T-helper 9 cell (primary cell): ENCODE measurements around the gene LRRC3.
"Not testable (repeated sequence)": the region's sequence is repeated elsewhere in the genome, so short reads cannot be mapped to it uniquely, and the experiment has no call there.

Experiments used
- DNase-seq: peaks from one replicate; pipeline ENCODE4 v3.0.0-alpha.2; 2020

Gene LRRC3

DNA sequence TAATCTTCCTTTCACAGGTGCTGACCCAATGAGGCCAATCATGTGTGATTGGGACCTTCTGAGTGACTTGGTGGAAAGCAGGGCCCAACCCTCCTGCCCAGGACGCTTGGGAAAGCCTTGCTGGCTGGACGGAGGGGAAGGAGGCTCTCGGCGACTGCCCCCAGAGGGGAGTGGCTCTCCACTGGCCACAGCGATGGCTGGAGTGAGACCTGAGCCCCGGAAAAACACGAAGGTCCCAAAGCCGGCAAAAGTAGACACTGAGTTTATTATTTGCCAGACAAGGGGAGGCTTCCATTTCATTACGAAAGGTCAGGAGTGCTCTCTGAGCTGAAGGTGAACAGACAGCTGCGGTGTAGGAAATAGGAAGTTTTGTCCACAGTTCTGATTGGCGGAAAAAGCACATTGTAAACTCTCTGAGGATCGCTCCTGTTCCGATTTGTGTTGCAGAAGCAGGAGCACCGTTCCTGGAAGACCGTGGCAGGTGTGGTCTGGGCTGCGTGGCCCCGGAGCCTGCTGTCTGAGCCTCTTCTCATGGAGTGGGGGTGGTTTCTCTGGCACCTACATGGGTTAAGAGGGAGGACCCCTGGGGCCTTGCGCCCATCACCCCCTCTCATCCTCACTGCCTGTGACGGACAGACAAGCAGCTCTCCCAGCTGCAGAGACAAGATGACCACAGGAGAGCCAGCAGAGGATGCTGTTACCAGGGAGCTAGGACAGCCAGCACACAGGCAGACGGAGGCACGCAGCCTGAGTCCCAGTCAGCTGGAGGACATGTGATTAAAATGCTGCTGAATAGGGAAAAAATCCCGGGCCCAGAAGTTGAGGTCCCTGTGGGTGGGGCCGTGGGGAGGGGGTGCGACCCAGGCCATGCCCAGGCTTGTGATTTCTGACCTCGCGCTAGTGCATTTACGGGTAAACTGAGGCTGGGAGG, 43.2 kb downstream of the LRRC3 start:
- no peak for DNase-seq

DNA sequence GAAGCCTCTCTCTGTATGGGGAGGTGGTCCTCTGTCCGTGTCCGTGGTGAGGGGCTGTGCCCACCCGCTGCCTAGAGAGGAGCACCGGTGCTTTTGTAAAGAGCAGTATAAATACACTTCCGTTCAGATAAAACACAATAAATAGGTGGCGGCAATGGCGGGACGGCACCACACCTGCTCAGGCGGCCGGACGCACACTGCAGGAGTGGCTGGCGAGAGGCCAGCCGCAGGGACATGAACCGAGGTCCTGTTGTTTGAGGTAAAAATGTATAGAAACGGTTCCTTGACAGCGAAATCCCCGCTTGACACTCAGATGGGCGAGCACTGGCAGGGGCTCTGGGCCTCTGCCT, 43.9 kb downstream of the LRRC3 start:
- no peak for DNase-seq

DNA sequence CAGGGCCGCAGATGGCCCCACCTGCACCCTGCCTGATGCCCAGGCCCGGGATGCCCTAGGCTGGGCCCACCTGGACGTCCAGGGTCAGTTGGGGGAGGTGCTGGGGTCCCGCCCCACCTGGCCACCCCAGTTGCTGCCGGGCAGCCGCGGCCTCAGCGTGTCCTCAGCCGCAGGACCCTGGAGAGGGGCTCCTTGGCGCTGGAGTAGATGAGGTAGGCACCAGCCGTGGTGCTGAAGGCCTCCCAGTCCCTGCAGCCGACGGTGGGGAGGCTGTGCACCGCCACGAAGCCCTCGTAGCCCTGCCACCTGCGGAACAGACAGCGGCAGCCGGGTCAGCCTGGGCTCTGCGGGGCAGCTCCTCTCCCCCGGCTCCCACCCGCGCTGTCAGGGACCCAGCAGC, 44.3 kb downstream of the LRRC3 start:
- no peak for DNase-seq

DNA sequence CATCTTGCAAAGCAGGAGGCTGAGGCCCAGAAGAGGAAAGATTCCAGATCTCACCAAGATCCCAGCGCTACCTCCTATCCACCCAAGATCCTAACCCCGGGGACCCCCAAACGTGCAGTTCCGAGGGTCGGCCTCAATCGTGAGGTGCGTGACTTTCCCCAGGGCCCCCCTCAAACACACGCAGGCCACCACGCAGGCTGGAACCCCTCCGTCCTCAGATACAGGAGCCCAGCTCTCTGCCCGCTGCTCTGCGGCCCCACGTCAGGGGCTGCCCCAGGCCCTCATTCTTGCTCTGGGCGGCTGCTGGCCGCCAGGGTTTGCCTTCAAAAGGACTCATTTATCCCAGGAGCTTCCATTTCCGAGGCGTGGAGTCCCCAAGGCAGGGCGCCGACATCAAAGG, 44.8 kb downstream of the LRRC3 start:
- no peak for DNase-seq

DNA sequence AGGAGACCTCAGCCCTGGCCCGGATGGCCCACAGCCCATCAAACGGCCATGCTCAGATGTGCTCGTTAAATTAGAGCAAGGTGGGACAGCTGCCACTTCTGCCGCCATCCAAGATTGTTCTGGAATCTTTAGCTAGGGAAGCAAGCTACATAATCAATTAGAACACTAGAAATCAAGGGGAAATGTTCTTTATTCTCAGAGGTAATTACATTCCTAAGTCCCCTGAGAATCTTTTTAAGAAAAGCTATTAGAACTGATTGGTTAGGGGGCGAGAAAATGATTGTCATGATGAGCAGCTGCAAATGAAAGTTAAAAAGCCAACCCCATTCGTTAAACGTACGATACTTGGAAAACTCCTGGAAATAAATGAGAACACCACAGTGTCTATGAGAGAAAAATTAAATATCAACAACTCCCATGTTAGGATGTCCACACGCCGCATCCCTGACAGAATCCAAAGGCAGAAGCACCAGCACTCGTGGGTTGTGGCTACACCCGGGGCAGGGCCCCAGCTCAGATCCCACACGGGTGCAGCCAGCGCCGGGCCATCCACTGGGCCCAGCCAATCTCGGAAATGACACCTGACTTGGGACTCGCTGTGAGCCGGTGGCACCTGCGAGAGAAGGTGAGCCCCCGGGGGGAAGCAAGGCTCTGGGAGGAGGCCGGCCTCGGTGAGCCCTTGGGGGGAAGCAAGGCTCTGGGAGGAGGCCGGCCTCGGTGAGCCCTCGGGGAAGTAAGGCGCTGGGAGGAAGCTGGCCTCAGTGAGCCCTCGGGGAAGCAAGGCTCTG, 47.1 kb downstream of the LRRC3 start:
- DNase-seq: no peak

DNA sequence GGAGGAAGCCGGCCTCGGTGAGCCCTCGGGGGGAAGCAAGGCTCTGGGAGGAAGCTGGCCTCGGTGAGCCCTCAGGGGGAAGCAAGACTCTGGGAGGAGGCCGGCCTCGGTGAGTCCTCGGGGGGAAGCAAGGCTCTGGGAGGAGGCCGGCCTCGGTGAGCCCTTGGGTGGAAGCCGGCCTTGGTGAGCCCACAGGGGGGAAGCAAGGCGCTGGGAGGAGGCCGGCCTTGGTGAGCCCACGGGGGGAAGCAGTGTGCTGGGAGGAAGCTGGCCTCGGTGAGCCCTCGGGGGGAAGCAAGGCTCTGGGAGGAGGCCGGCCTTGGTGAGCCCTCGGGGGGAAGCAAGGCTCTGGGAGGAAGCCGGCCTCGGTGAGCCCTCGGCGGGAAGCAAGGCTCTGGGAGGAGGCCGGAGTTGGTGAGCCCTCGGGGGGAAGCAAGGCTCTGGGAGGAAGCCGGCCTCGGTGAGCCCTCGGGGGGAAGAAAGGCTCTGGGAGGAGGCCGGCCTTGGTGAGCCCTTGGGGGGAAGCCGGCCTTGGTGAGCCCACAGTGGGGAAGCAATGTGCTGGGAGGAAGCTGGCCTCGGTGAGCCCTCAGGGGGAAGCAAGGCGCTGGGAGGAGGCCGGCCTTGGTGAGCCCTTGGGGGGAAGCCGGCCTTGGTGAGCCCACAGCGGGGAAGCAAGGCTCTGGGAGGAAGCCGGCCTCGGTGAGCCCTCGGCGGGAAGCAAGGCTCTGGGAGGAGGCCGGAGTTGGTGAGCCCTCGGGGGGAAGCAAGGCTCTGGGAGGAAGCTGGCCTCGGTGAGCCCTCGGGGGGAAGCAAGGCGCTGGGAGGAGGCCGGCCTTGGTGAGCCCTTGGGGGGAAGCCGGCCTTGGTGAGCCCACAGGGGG, 47.9 kb downstream of the LRRC3 start:
- not testable (repeated sequence) for DNase-seq

DNA sequence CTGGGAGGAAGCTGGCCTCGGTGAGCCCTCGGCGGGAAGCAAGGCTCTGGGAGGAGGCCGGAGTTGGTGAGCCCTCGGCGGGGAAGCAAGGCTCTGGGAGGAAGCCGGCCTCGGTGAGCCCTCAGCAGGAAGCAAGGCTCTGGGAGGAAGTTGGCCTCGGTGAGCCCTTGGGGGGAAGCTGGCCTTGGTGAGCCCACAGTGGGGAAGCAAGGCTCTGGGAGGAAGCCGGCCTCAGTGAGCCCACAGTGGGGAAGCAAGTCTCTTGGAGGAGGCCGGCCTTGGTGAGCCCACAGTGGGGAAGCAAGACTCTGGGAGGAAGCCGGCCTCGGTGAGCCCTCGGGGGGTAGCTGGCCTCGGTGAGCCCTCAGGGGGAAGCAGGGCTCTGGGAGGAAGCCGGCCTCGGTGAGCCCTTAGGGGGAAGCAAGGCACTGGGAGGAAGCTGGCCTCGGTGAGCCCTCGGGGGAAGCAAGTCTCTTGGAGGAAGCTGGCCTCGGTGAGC, 48.6 kb downstream of the LRRC3 start:
- DNase-seq: no peak

DNA sequence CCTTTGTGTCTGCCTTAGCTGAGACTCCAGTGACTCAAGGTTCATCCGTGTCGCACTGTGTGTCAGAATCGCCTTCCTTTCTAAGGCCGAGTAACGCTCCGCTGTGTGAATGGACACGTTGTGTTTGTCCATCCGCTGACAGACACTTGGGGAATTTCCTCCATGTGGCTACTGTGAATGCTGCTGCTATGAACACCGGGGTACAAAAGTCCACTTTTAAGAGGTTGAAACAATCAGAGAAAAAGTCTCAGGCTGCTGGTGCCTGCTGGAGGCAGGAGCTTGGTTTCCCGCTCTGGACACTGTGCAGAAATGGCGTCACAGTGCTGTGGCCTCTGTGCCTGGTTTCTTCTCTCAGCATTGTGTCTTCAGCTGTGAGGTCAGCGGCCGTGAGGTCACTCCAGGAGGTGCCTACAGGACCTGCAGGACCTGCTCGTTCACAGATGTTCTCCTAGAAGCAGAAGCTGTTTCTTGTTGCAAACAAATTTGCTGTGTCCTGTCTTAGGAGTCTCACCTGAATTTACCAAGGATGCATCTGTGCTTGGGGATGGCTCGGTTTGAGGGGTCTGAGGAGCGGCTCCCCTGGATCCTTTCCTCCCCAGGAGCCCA, 50.5 kb downstream of the LRRC3 start:
- DNase-seq: no peak

DNA sequence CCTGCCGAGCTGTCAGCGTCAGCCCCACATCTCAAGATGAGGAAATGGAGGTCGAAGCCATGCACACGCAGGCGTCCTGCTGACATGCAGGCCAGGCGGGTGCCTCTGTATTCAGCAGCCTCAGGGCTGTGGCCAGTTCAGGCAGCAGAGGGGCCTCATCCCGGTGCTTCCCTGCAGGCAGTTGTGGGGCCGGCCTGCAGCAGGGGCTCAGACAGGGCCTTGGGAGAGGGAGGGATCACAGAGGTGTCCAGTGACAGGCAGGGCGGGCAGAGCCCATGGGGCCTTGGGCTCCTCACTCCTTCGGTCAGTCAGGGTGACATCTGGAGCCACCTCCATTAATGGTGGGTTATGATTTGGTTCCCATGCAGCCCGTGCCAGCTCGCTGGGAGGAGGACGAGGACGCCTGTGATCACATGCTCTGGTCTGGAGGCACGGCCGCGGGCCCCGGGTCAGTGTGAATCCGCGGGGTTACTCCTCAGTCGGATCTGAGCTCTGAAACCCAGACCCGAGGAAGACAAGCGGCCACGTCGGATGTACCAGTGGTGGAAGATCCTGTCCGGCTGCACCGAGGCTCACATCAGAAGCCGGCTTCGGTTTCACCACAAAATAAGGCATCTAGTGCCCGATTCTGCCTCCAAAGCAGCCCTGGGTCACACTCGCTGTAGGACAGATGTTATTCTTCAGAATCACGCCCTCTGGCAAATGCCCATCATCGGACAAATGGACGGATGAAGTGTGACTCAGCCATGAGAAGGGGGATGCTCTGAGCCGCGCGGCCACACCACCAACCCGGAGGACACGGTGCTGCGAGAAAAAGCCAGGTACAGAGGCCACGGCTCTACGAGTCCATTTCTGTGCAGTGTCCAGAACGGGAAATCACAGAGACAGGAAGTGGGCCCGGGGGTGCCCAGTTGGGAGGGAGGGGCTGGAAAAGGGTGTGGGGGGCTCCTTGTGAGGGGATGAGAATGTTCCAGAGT, 51.3 kb downstream of the LRRC3 start:
- no peak for DNase-seq

DNA sequence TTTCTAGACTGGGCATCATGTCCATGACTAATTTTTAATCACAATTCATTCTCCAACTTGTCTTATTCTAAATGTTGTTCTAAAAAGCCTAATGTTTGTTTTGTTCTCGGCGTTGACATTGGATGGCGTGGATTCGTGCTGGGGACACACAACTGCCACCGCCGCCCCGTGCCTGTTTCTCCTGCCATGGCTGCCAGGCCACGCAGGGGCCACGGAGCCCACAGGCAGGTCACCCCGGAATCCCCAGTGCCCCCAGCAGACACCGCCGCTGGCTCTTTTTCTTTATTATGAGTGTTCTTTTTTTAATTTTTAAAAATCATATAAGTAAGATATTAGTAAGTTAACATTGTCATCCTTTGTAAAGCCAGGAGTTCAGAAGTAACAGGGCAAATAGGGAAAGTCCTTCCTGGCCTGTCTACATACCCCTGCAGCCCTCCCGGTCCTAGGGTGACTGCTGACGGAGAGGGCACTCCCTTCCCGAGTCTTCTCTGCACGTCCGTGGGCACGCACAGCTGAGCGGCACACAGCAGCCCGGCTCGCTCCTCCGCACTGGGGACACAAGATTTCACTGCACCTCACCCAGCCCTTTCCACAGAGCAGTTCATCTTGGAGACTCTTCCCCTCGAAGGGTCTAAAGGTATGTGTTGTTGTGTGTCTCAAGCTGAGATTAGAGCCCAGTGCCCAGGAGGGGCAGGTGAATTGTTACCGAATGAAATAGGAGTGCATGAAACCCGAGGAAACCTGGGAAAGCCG, 52.5 kb downstream of the LRRC3 start:
- DNase-seq: no peak

DNA sequence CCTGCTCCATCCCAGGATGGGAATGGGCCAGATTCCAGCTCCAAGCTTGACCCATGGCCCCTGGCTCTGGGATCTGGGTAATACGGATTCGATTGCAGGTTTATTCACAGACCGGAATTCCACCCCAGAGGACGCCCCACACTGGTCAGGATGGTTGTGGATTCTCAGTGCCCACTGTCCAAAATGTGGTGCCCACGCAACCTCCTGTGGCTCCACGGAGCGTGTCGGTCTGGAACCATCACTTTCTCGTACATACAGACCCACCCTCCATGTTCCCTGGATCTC, 53.1 kb downstream of the LRRC3 start:
- DNase-seq: no peak

DNA sequence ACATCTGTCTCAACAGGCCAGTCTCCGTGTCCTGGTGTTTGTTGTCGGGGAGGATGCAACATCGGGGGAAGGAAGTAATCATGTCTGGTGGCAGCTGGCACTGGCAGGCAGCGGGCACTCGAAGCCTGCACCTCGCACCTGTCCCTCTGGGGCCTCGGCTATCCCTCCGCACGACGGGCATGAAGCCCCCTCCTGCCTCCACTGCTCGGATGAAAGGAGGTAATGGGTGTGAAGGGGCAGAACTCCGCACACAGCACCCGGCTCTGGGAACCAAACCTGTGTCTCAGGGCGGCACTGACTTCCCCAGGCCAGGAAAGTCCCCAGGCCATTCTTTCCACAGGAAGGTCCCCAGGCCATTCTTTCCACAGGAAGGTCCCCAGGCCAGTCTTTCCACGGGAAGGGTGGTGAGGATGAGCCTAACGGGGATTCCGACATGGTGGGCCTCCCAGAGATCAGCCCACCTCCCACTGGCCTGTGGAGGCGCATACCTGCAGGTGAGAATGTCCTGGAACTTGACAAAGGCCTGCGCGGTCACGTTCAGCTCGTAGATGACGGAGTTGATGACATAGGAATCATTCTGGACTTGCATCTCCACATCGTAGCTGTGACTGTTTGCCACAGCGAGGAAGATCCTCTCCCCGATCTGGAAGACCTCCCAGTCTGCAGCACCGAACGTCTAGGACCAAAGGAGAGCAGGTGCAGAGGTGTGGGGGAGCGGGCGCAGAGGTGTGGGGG, 53.6 kb downstream of the LRRC3 start:
- DNase-seq: no peak

DNA sequence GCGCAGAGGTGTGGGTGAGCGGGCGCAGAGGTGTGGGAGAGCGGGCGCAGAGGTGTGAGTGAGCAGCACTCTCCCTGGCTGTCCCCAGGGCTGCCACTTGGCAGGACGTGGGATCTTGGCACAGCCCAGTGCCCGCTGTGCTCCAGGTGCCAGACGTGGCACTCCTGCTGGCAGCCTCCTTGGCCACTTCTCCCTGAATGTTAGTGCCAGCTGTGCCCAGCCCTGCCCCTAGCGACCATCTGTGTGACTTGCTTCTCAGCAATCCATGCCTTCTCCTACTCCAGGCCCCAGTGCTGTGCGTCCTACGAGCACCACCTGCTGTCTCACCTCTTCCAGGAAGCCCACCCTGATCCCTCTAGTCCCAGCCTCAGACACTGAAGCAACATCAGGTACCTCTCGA, 54.2 kb downstream of the LRRC3 start:
- DNase-seq: no peak

DNA sequence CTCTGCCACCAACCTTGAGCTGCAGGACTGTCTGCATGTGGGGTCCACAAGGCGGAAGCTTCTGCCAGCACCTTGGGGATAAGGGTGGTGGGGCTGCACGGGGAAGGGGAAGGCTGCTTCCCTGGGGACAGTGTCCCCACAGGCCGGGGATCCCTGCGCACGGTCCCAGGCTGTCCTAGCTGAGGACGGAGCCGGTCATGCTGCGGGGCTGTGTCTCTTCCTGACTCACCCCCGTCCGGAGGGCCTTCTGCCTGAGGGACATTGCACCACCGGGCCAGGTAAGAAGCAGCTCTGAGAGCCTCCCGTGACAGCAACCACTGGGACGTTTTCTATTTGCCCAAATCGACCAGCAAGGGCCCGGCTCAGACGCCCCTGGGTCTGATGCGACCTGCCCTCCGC, 54.8 kb downstream of the LRRC3 start:
- no peak for DNase-seq

DNA sequence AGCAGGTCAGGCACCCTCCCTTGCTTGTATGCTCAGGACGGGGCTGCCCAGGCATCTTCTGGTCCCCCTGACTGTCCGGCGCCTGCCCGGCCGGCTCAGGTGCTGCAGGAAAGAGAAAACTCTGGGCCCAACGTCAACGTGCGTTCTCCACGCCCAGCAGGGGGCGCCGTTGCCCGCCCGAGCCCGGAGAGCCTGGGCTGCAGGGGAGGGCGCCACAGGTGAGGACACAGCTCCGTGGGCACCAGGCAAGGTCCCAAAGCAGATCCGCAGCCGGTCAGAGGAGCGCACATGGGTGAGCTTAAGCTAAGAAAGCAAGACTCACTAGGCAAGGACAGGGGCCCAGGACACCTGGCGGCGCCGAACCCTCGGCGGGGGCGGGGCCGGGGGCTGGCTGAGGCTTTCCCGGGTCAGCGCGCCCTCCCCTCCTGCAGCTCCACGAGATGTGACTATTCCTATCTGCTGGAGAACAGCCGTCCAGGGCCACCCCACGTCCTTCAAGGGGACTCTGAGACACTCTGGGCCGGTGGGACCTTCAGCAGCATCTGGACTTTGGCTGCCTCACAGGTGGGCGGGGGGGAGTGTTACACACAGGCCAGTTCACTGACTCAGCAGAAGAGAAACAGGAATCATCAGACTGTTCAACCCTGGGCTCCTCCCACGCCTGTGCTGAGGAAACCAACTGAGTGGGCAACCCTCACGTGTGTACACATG, 55.4 kb downstream of the LRRC3 start:
- peak; percentile 89 for DNase-seq

DNA sequence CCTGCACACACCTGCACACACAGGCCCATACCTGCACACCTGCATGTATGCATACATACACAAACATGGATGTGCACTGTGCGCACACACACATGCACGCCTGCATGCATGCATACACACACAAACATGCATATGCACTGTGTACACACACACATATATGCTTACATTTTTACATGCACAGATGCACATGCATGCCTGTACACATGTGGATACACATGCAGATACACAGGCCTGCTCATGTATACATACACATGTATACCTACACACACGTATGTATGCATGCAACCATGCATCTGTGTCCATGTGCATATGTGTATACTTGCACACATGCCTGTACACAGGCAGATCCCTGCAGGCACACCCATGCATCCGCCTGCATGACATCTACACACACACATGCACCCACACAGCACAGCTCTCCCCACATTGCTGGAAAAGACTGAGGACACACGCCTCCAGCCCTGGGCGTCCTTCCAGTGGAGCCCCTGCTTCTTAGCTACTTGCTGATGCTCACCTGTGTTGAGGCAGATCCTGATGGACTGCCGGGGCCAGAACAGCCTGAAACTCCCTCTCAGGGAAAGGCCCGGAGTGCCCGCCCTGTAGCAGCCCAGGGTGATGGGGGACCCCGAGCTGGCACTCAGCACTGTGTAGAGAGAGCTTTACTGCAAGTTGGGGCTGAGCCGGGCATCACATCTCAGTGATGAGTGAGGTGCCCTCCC, 56.1 kb downstream of the LRRC3 start:
- DNase-seq: no peak
